K562 (cell line): ENCODE measurements around the gene MPHOSPH9. TPM values are rescaled to one million over a fixed set of nuclear protein-coding genes. Genes with fewer than 3 reads are reported as not detected.

Source experiments
- BDP1 ChIP-seq: IDR thresholded peaks from 3 replicates; pipeline ENCODE4 v1.6.1; 2011; ENCODE audit not compliant: insufficient read length, insufficient read depth
- CCAR2 ChIP-seq: fragments of 200-400 bp; formaldehyde crosslinking; IDR thresholded peaks from 2 replicates; pipeline ENCODE4 v1.6.1; 2017; ENCODE audit warnings: mild to moderate bottlenecking, low read depth, low read length
- ESRRB ChIP-seq: fragments of 250-450 bp; sonication (Bioruptor Pico); IDR thresholded peaks from 2 replicates; pipeline ENCODE4 v1.5.0; 2020; ENCODE audit warnings: mild to moderate bottlenecking, moderate library complexity, borderline replicate concordance
- GTF2F1 ChIP-seq: IDR thresholded peaks from 2 replicates; pipeline ENCODE4 v1.6.1; 2011; ENCODE audit warnings: low read depth, low read length, improper control_type of control experiment
- HDAC2 ChIP-seq: fragments of 450-650 bp; IDR thresholded peaks from 2 replicates; pipeline ENCODE4 v1.6.1; 2016; ENCODE audit warnings: mild to moderate bottlenecking
- HDAC8 ChIP-seq: fragments of 450-650 bp; IDR thresholded peaks from 2 replicates; pipeline ENCODE4 v1.6.1; 2016; ENCODE audit warnings: mild to moderate bottlenecking, missing genetic modification characterization, moderate library complexity, missing compliant biosample characterization
- LCOR ChIP-seq: sonication (generic); formaldehyde crosslinking; IDR thresholded peaks from 2 replicates; pipeline ENCODE4 v1.8.0; 2022; ENCODE audit warnings: mild to moderate bottlenecking, missing genetic modification reagents
- LEF1 ChIP-seq: fragments of 450-650 bp; IDR thresholded peaks from 2 replicates; pipeline ENCODE4 v1.6.1; 2016; ENCODE audit warnings: mild to moderate bottlenecking
- NFATC3 ChIP-seq: fragments of 450-650 bp; IDR thresholded peaks from 2 replicates; pipeline ENCODE4 v1.6.1; 2017; ENCODE audit warnings: mild to moderate bottlenecking
- RBBP5 ChIP-seq: fragments of 200-600 bp; sonication (generic); IDR thresholded peaks from 2 replicates; pipeline ENCODE4 v1.6.1; 2012; ENCODE audit warnings: borderline replicate concordance, mild to moderate bottlenecking, low read length, control low read depth, inconsistent platforms; ENCODE audit not compliant: insufficient read depth, poor library complexity, severe bottlenecking
- SIN3A ChIP-seq, 2 experiments: fragments of 150-350 bp in 1 of 2; IDR thresholded peaks; 2 replicates each; pipeline ENCODE4 v1.6.1; 2011 to 2016; ENCODE audit warnings: borderline replicate concordance in 2 of 2, low read depth in 2 of 2, low read length in 2 of 2, mild to moderate bottlenecking in 2 of 2, moderate library complexity in 2 of 2; ENCODE audit not compliant: control insufficient read depth in 1 of 2
- TRIM28 ChIP-seq: fragments of 450-650 bp; IDR thresholded peaks from 2 replicates; pipeline ENCODE4 v1.6.1; 2017
- ZNF212 ChIP-seq: fragments of 450-650 bp; formaldehyde crosslinking; IDR thresholded peaks from 2 replicates; pipeline ENCODE4 v1.4.0; 2020; ENCODE audit warnings: mild to moderate bottlenecking
- ZNF408 ChIP-seq: fragments of 250-450 bp; sonication (Bioruptor Pico); IDR thresholded peaks from 2 replicates; pipeline ENCODE4 v1.4.0; 2020; ENCODE audit warnings: low read depth, mild to moderate bottlenecking, moderate library complexity
- ZNF561 ChIP-seq: fragments of 450-650 bp; formaldehyde crosslinking; conservative IDR thresholded peaks from 2 replicates; pipeline ENCODE4 v1.4.0; 2020; ENCODE audit warnings: mild to moderate bottlenecking, moderate library complexity
- ZNF830 ChIP-seq: fragments of 250-450 bp; sonication (Bioruptor Pico); IDR thresholded peaks from 2 replicates; pipeline ENCODE4 v1.5.0; 2021; ENCODE audit warnings: mild to moderate bottlenecking
- polyA plus RNA-seq, 8 experiments: library from polyadenylated mRNA; depleted of rRNA in 4 of 8; stranded (reverse) in 5 of 8; unstranded in 3 of 8; fragments of >200 nt; fragmentation: Nextera tagmentation in 2 of 8; fragmentation: Illumina TruSeq in 1 of 8; extraction: Ambion mirVana in 2 of 8; extraction: Trizol in 1 of 8; gene quantifications; 2 replicates each; pipeline versions ENCODE4 v1.2.1 to v1.2.3, GENCODE V29; 2011 to 2014; ENCODE audit warnings: inconsistent platforms in 1 of 8, missing spikeins in 1 of 8
- total RNA-seq, 7 experiments: library from RNA; depleted of rRNA in 6 of 7; stranded (reverse); fragments of >200 nt in 6 of 7; fragmentation: Illumina TruSeq in 2 of 7; extraction: Trizol in 2 of 7; gene quantifications; 2 replicates each; pipeline versions ENCODE4 v1.2.1 to v1.2.3, GENCODE V29; 2011 to 2021; ENCODE audit warnings: low replicate concordance in 1 of 7
- TF ChIP-seq, protein P1 (sequence below): fragments of 250-450 bp; sonication (Bioruptor Pico); IDR thresholded peaks from 2 replicates; pipeline ENCODE4 v1.8.0; 2022; ENCODE audit warnings: inconsistent platforms
- TF ChIP-seq, protein P2 (sequence below): fragments of 450-650 bp; IDR thresholded peaks from 2 replicates; pipeline ENCODE4 v1.6.1; 2018; ENCODE audit warnings: mild to moderate bottlenecking, low read depth; ENCODE audit not compliant: partially characterized antibody
- TF ChIP-seq, protein P3 (sequence below), 2 experiments: fragments of 150-350 bp in 1 of 2; IDR thresholded peaks; 2 replicates each; pipeline ENCODE4 v1.6.1; 2012 to 2016; ENCODE audit warnings: low read depth in 2 of 2, low read length in 2 of 2, mild to moderate bottlenecking in 1 of 2, moderate library complexity in 1 of 2
- TF ChIP-seq, protein P4 (sequence below): fragments of 250-450 bp; sonication (Bioruptor Pico); IDR thresholded peaks from 2 replicates; pipeline ENCODE4 v1.4.0; 2020; ENCODE audit warnings: borderline replicate concordance

MPHOSPH9 gene
- total and polyA plus RNA-seq, 9 of the 15 experiments (the other 6 are each of a cell fraction or from before 2014, with no cell fraction given) = 14.2 to 103 (median 54.5) TPM

DNA sequence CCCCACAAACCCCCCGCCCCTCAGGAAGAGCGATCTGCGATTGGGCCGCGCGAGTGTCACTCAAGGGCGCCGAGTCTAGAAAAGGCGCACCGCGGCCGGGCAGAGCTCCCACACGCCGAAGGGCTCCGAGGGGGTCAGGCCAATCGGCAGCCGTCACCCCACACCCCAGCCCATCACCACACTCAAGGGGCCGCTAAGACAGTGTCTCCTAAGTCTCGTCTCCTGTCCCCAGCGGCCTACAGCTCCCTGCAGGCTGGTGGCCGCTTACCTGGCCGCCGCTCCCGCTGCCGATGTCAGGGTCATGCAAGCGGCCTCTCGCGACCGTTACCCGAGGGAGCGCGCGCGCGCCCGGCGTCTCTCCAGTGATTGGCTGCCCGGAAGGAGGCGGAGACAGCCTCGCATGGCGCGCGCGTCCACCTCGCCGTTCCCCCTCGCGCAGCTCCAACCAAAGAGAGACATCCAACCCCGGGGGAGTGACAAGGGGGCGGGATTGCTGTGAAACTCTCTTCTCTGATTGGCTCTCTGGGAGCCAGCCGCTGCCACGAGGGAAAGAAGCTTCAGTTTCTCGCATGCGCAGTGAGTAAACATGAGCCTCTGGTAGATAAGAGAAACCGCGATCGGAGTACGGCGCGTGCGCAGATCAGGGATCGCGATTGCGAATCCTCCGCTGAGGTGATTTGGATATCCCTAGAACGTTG, at the start of gene MPHOSPH9, which contains the start of gene MTRFR (continued):
- TF ChIP-seq, protein P1, sequence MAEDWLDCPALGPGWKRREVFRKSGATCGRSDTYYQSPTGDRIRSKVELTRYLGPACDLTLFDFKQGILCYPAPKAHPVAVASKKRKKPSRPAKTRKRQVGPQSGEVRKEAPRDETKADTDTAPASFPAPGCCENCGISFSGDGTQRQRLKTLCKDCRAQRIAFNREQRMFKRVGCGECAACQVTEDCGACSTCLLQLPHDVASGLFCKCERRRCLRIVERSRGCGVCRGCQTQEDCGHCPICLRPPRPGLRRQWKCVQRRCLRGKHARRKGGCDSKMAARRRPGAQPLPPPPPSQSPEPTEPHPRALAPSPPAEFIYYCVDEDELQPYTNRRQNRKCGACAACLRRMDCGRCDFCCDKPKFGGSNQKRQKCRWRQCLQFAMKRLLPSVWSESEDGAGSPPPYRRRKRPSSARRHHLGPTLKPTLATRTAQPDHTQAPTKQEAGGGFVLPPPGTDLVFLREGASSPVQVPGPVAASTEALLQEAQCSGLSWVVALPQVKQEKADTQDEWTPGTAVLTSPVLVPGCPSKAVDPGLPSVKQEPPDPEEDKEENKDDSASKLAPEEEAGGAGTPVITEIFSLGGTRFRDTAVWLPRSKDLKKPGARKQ (CRISPR knock-in tag) = no peak
- TF ChIP-seq BDP1 = no peak
- no peak for TF ChIP-seq HDAC8
- TF ChIP-seq ZNF830 (CRISPR knock-in tag) = 0 out of 2 replicates have a peak, but pooled peaks have one; percentile 28
- TF ChIP-seq, protein P2, sequence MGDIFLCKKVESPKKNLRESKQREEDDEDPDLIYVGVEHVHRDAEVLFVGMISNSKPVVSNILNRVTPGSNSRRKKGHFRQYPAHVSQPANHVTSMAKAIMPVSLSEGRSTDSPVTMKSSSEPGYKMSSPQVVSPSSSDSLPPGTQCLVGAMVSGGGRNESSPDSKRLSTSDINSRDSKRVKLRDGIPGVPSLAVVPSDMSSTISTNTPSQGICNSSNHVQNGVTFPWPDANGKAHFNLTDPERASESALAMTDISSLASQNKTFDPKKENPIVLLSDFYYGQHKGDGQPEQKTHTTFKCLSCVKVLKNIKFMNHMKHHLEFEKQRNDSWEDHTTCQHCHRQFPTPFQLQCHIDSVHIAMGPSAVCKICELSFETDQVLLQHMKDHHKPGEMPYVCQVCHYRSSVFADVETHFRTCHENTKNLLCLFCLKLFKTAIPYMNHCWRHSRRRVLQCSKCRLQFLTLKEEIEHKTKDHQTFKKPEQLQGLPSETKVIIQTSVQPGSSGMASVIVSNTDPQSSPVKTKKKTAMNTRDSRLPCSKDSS = no peak
- peak; percentile 67; the same call in 1 of the 2 replicates for TF ChIP-seq HDAC2
- peak; percentile 97 for TF ChIP-seq LCOR
- TF ChIP-seq CCAR2 = no peak
- TF ChIP-seq TRIM28 = peak; percentile 81
- peak; percentile 65 to 68; a peak in 2 of 4 replicates for TF ChIP-seq SIN3A (IDR thresholded peaks at IDR 0.05; ENCODE audit: borderline replicate concordance in 2 of 2, control insufficient read depth in 1 of 2, low read depth in 2 of 2, low read length in 2 of 2)
- TF ChIP-seq, protein P3, sequence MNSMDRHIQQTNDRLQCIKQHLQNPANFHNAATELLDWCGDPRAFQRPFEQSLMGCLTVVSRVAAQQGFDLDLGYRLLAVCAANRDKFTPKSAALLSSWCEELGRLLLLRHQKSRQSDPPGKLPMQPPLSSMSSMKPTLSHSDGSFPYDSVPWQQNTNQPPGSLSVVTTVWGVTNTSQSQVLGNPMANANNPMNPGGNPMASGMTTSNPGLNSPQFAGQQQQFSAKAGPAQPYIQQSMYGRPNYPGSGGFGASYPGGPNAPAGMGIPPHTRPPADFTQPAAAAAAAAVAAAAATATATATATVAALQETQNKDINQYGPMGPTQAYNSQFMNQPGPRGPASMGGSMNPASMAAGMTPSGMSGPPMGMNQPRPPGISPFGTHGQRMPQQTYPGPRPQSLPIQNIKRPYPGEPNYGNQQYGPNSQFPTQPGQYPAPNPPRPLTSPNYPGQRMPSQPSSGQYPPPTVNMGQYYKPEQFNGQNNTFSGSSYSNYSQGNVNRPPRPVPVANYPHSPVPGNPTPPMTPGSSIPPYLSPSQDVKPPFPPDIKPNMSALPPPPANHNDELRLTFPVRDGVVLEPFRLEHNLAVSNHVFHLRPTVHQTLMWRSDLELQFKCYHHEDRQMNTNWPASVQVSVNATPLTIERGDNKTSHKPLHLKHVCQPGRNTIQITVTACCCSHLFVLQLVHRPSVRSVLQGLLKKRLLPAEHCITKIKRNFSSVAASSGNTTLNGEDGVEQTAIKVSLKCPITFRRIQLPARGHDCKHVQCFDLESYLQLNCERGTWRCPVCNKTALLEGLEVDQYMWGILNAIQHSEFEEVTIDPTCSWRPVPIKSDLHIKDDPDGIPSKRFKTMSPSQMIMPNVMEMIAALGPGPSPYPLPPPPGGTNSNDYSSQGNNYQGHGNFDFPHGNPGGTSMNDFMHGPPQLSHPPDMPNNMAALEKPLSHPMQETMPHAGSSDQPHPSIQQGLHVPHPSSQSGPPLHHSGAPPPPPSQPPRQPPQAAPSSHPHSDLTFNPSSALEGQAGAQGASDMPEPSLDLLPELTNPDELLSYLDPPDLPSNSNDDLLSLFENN (IDR thresholded peaks at IDR 0.05; ENCODE audit: low read depth in 2 of 2, low read length in 2 of 2) = peak in 1 of 2 experiments; percentile 83; a peak in 1 of 4 replicates
- no peak for TF ChIP-seq NFATC3
- peak; percentile 67 for TF ChIP-seq RBBP5
- no peak for TF ChIP-seq ZNF212
- peak; percentile 59 for TF ChIP-seq LEF1
- TF ChIP-seq GTF2F1 = peak; percentile 96
- TF ChIP-seq ZNF561 = no peak
- TF ChIP-seq, protein P4, sequence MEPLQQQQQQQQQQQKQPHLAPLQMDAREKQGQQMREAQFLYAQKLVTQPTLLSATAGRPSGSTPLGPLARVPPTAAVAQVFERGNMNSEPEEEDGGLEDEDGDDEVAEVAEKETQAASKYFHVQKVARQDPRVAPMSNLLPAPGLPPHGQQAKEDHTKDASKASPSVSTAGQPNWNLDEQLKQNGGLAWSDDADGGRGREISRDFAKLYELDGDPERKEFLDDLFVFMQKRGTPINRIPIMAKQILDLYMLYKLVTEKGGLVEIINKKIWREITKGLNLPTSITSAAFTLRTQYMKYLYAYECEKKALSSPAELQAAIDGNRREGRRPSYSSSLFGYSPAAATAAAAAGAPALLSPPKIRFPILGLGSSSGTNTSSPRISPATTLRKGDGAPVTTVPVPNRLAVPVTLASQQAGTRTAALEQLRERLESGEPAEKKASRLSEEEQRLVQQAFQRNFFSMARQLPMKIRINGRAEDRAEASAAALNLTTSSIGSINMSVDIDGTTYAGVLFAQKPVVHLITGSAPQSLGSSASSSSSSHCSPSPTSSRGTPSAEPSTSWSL = no peak
- no peak for TF ChIP-seq ZNF408
- TF ChIP-seq ESRRB (CRISPR knock-in tag) = no peak
